Activated T-cell treated with anti-CD3 and anti-CD28 coated beads, Interleukin-2, amount 50 U/mL, for 72 hours (primary cell): ENCODE results near the gene EDARADD. TPM values are rescaled to one million over a fixed set of nuclear protein-coding genes. Genes with fewer than 3 reads are reported as not detected.
A peak's percentile ranks its signal among the peaks of the same experiment; 100 is the strongest.

ENCODE experiments used
- ATAC-seq, 2 donors: fragments of 150-1000 bp; cut with Tn5 transposase; replicated peaks in 1 of 2; 2 replicates each; pipeline ENCODE4 v1.10.0; 2021; ENCODE audit warnings: moderate library complexity in 2 of 2, mild to moderate bottlenecking in 1 of 2
- DNase-seq, 2 donors: peaks; one replicate each; pipeline ENCODE4 v3.0.0; 2021 to 2022; ENCODE audit warnings: mixed read lengths in 1 of 2
- H3K27ac Mint-ChIP-seq: one replicate; pipeline ENCODE4 v1.8.0; 2022; ENCODE audit warnings: mild to moderate bottlenecking, moderate library complexity, mixed read lengths
- H3K27me3 Mint-ChIP-seq: one replicate; pipeline ENCODE4 v1.8.0; 2022; ENCODE audit warnings: low read depth, mixed read lengths
- H3K36me3 Mint-ChIP-seq, 2 donors: one replicate each; pipeline ENCODE4 v1.8.0; 2022; ENCODE audit warnings: mixed read lengths in 2 of 2, mild to moderate bottlenecking in 1 of 2; ENCODE audit not compliant: insufficient read depth in 2 of 2
- H3K4me1 Mint-ChIP-seq: one replicate; pipeline ENCODE4 v1.8.0; 2022; ENCODE audit warnings: low read depth, mixed read lengths
- H3K4me3 Mint-ChIP-seq, 2 donors: one replicate each; pipeline ENCODE4 v1.8.0; 2022; ENCODE audit warnings: mild to moderate bottlenecking in 2 of 2, mixed read lengths in 2 of 2, moderate library complexity in 2 of 2
- H3K9me3 Mint-ChIP-seq, 2 donors: one replicate each; pipeline ENCODE4 v1.8.0; 2022; ENCODE audit warnings: mixed read lengths in 2 of 2
- total RNA-seq, 2 donors: library from RNA; stranded (reverse); gene quantifications; one replicate each; pipeline ENCODE4 v1.2.3, GENCODE V29; 2022

EDARADD gene
- total RNA-seq, 2 donors from 2014 or later: 1.9 to 7.1 TPM

DNA sequence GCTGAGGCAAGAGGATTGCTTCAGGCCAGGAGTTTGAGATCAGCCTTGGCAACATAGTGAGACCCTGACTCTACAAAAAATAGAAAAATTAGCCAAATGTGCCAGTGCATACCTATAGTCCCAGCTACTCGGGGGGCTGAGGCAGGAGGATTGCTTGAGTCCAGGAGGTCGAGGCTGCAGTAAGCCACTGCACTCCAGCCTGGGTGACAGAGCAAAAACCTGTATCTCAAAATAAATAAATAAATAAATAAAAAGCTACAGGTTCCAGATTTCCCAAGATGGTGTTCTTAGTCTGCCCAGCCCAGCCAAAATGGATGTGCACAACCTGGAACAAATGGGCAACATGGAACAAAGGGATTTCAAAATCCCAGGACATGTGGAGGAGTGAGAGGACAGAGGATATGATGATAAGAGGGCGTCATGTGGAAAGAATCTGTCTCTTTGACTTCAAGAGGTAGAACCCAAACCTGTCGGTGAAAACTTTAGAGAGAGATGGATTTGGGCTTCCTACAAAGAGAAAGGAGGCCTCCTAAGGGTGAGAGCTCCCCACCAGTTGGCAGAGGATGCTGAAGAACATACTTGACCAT, 3.2 kb downstream of the EDARADD start:
- DNase-seq: no peak
- peak overlapping the region; percentile 12 to 96 for H3K4me3 Mint-ChIP-seq
- ATAC-seq: no peak
- no peak overlapping the region for H3K27ac Mint-ChIP-seq
- H3K9me3 Mint-ChIP-seq: no peaks in the 10 kb centered on the region
- peaks cover 30% of the 10 kb centered on the region for H3K4me1 Mint-ChIP-seq
- peaks cover 58% of the 10 kb centered on the region for H3K27me3 Mint-ChIP-seq
- H3K36me3 Mint-ChIP-seq: peaks cover 5 to 10% of the 10 kb centered on the region in 2 donors

DNA sequence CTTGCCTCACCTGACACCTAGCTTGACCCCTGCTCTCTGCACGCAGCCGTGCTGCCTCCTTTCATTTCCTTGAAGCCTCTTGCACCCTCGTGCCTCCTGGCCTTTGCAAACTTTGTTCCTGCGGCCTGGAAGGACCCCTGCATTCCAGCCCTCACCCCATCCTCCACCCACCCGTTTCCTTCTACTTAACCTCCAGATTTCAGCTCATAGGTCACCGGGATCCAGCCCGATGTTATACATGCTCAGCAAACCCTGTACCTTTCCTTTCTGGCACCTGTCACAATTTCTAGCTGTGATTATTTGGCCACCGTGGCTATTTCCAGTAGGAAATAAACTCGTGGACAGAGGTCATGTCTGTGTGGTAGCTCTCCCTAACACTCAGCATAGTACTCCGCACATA, 4.5 kb downstream of the EDARADD start:
- Mint-ChIP-seq H3K4me3 (no peak overlapping the region), H3K9me3 (no peaks in the 10 kb centered on the region), H3K36me3 (peaks cover 5 to 10% of the 10 kb centered on the region in 2 donors), H3K27me3 (peaks cover 54% of the 10 kb centered on the region), H3K4me1 (peaks cover 29% of the 10 kb centered on the region), H3K27ac (no peak overlapping the region)
- ATAC-seq (no peak), DNase-seq (no peak)

DNA sequence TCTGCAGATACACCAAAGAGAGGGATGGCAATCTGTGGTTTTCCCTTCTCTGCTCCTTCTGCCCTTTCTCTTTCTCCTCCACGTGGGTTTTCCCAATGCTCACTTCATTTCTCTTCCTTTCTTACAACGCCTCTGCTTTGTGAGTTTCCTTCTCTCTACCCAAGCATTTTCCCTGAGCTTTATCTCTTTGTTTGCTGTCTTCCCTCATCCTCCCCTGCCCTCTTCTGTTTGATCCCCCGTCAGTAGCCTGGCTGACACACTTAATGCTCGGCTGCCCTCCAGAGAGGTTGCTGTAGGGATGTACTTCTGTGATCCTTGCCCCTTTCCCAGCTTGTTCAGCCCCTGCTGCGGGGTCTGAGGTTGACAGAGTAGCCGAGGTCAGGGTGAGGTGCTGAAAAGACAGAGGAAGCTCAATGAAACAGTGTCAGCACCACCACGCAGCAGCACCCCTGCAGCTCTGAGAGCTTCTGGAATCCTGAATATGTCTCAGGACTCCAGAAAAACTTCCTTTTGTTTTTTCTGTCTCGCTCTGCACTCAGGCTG, 6.0 kb downstream of the EDARADD start:
- H3K27me3 Mint-ChIP-seq: peaks cover 39% of the 10 kb centered on the region
- ATAC-seq: no peak
- peaks cover 14% of the 10 kb centered on the region for H3K4me1 Mint-ChIP-seq
- no peak overlapping the region for H3K27ac Mint-ChIP-seq
- no peak for DNase-seq
- peaks cover 5 to 8% of the 10 kb centered on the region in 2 donors for H3K36me3 Mint-ChIP-seq
- no peak overlapping the region for H3K4me3 Mint-ChIP-seq
- no peaks in the 10 kb centered on the region for H3K9me3 Mint-ChIP-seq

DNA sequence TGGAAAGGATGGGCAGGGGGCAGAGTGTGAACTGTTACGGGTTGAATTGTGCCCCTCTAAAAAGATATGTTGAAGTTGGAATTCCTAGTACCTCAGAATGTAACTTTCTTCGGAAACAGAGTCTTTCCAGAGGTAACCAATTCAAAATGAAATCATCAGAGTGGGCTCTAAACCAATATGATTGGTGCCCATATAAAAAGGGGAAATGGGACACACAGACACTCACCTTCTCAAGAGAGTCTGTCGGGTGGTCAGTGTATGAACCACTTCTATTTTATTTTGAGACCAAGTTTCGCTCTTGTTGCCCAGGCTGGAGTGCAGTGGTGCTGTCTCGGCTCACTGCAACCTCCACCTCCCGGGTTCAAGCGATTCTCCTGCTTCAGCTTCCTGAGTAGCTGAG, 7.6 kb downstream of the EDARADD start:
- ATAC-seq: no peak
- H3K27me3 Mint-ChIP-seq: peaks cover 28% of the 10 kb centered on the region
- no peak for DNase-seq
- no peak overlapping the region for H3K4me3 Mint-ChIP-seq
- no peak overlapping the region for H3K27ac Mint-ChIP-seq
- peaks cover 4% of the 10 kb centered on the region for H3K4me1 Mint-ChIP-seq
- no peaks in the 10 kb centered on the region for H3K9me3 Mint-ChIP-seq
- peaks cover 0 to 4% of the 10 kb centered on the region in 2 donors for H3K36me3 Mint-ChIP-seq

DNA sequence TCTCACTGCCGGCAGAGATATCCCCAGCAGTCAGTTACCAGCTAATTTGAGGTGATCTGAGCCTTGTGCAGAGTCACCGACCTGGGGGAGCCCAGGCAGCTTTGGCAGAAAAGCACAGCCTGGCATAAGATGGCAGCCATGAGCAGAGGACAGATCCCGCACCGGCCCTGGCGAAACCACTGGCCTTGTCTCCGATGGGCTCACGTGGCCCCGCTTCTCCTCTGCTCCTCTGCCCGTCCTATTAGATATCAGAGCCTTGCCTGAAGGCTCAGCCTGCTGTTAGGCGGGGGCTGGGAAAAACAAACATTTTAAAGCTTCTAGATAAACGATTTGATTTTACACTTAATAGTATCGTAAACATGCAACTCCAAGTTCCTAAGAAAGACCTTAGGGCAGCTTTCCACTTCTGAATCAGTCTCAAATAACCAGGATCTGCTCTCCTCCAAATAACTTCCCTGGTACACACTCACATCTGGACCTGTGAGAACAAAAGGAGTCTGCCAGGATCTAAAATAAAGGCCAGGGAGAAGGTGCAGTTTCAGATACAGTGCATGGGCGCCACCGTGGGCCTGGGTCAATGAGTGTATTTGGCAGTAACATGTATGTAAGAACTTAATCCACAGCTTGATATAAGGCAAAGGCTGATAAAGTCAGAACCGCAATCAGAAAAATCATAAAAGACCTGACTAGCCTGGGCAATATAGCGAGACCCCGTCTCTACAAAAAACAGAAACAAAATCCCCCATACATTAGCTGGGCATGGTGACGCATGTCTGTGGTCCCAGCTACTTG, 10.0 kb downstream of the EDARADD start:
- H3K9me3 Mint-ChIP-seq: no peaks in the 10 kb centered on the region
- DNase-seq (no peak), ATAC-seq (no peak)
- H3K27ac Mint-ChIP-seq: no peak overlapping the region
- H3K36me3 Mint-ChIP-seq: no peaks in the 10 kb centered on the region
- no peaks in the 10 kb centered on the region for H3K4me1 Mint-ChIP-seq
- H3K27me3 Mint-ChIP-seq: peaks cover 12% of the 10 kb centered on the region
- no peak overlapping the region for H3K4me3 Mint-ChIP-seq

DNA sequence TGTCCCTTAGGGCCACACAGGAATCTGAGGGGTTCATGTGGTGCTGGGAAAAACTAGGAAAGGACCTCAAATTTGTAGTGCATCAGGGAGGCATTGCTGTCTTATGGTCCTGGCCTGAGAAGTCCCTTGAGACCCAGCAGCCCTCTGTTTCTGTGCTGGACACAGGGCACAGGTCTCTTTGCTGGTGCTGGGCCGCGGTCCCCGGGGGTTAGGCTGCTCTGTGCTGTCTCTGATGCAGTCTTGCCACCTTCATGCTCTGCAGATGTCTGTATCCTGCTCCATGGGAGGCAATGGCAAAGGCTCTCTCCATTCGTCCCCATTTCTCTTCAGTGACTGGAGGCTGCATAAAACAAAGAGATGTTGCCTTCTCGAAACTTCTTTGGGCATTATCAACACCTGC, 13.0 kb downstream of the EDARADD start:
- ATAC-seq: no peak
- no peaks in the 10 kb centered on the region for H3K9me3 Mint-ChIP-seq
- no peaks in the 10 kb centered on the region for H3K36me3 Mint-ChIP-seq
- H3K27ac Mint-ChIP-seq: no peak overlapping the region
- no peaks in the 10 kb centered on the region for H3K4me1 Mint-ChIP-seq
- H3K27me3 Mint-ChIP-seq: peaks cover 7% of the 10 kb centered on the region
- no peak for DNase-seq
- H3K4me3 Mint-ChIP-seq: no peak overlapping the region

DNA sequence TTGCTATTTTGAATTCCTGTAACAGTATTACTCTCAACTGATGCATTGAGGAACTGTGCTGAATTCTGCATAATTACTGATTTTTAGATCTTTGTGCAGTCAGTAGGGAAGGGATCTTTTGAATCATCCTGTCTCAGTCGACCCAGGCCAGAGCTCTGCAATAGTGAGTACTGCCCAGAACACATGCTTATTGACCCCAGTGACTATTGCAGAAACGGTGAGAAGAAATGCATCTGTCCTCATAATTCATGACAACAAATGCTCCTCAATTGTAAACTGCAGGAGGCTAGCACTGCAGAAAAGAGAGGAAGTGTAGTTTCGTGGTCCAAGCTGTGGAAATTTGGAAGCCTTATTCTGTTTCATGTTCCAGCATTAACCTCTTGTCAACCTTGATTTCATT, 19.6 kb downstream of the EDARADD start:
- H3K36me3 Mint-ChIP-seq: no peaks in the 10 kb centered on the region
- peaks cover 7% of the 10 kb centered on the region for H3K27me3 Mint-ChIP-seq
- H3K27ac Mint-ChIP-seq: no peak overlapping the region
- no peak for ATAC-seq
- no peak overlapping the region for H3K4me3 Mint-ChIP-seq
- no peak for DNase-seq
- H3K9me3 Mint-ChIP-seq: no peaks in the 10 kb centered on the region
- H3K4me1 Mint-ChIP-seq: peaks cover 9% of the 10 kb centered on the region

DNA sequence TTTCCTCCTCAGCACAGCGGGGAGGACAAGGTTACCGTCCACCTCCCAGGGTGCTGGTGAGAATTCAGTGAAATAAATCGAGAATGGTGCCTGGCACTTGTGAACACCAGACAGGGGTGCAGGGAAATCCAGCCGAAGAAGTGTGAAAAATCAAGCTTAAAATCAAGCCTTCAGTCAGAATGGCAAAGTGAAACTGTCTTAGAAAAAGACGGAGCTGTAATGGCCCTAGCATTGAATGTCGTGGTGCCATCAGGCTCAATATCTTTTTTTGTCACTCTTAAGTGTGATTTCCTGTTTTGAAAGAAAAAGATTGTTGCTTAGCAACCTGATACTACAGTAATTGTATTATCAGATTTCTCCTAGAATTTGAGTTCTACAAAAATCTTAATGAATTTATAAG, 22.1 kb downstream of the EDARADD start:
- H3K4me3 Mint-ChIP-seq: peak overlapping the region; percentile 48 to 79
- H3K27ac Mint-ChIP-seq: peak overlapping the region; percentile 81
- DNase-seq (no peak), ATAC-seq (peak; percentile 51 to 76)
- H3K27me3 Mint-ChIP-seq: peaks cover 7% of the 10 kb centered on the region
- H3K36me3 Mint-ChIP-seq: no peaks in the 10 kb centered on the region
- peaks cover 9% of the 10 kb centered on the region for H3K4me1 Mint-ChIP-seq
- no peaks in the 10 kb centered on the region for H3K9me3 Mint-ChIP-seq

DNA sequence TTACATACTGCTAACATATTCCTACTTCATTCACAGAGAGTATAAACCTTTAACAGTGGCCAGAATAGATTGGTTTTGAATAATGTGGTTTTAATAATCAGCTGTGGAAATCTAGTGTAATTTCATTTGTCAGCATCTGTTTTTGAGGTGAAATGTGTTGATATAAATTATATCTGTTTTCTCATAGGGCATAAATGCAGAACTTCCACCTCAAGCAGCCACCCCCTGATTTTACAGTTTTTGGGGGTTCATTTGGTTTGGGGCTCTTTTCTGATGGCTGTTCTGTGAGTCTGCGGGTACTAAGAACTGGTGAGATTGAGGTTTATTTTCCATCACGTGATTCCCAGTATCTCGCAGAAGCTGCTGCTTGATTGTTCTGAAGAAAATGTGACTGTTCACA, 23.2 kb downstream of the EDARADD start:
- Mint-ChIP-seq H3K9me3 (no peaks in the 10 kb centered on the region), H3K27me3 (peaks cover 4% of the 10 kb centered on the region), H3K4me1 (peaks cover 9% of the 10 kb centered on the region), H3K27ac (no peak overlapping the region), H3K36me3 (no peaks in the 10 kb centered on the region), H3K4me3 (no peak overlapping the region)
- DNase-seq (no peak), ATAC-seq (no peak)

DNA sequence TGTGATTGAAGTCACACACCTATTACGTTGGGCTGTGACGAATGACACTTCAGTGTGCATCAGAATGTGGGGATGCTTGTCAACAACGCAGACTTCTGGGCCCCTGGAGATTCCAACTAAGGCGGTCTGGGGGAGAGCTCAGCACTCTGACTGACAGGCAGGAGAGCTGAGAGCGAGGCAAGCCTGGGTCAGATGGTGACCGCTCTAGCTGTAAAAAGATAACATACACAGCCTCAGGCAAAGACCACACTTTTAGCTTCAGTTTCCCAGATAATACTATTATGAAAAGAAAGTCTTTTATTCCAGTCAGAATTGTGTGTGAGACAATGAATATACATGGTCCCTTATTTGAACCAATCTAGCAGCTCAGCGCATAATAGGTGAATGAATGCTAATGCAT, 25.4 kb downstream of the EDARADD start:
- no peak overlapping the region for H3K27ac Mint-ChIP-seq
- H3K4me1 Mint-ChIP-seq: peaks cover 9% of the 10 kb centered on the region
- H3K9me3 Mint-ChIP-seq: no peaks in the 10 kb centered on the region
- ATAC-seq (no peak), DNase-seq (no peak)
- no peaks in the 10 kb centered on the region for H3K36me3 Mint-ChIP-seq
- no peak overlapping the region for H3K4me3 Mint-ChIP-seq
- H3K27me3 Mint-ChIP-seq: no peaks in the 10 kb centered on the region

DNA sequence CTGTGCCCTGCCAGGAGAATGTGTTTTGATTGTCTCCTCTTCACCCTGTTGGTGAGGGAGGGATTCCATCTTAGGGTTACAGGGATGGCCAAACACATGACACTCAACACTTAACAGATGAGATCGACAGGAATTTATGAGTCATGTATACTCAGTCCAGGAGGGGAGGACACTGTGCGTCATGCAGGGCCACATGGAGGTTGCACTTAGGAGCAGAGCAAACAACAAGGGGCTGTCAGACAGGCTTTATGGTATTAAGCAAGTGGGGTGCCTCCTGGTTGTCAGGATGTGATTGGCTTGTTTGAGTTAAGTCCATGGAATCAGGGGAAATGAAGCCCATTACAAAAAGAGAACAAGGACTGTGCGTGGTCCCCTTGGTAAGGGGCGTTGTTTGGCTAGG, 26.9 kb downstream of the EDARADD start:
- no peaks in the 10 kb centered on the region for H3K9me3 Mint-ChIP-seq
- ATAC-seq: peak; percentile 55 to 72
- no peak overlapping the region for H3K4me3 Mint-ChIP-seq
- peaks cover 15% of the 10 kb centered on the region for H3K4me1 Mint-ChIP-seq
- H3K36me3 Mint-ChIP-seq: no peaks in the 10 kb centered on the region
- peak; percentile 4 to 5 for DNase-seq
- H3K27me3 Mint-ChIP-seq: no peaks in the 10 kb centered on the region
- H3K27ac Mint-ChIP-seq: no peak overlapping the region

DNA sequence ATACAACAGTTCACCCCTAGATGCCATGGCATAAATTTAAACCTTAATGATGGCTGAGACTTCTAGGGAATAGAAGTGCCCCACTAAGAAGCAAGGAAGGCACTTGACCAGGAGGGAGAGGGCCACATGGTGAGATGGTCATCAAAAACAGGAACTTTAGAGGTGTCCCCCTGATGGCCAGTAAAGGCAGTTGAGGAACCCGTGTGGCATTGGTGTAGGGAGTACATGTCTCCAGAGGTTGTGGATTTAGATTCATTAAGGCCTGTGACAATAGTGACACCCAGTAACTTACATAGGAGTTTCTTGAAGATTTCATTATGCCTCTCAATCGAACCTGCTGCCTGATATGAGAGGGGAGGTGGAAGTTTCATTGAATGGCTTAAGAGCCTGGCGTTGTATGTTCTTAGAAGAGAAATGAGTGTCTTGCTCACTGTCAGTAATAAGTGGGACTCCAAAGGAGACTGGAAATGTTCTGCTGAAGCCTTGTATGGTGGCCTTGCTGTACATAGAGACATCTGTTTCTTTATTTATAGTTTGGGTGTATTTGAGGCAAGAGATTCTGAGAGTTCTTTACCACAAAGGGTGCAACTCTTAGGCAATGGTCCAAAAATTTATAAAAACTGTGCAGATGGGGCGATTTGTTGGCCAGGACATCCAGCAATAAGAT, 27.9 kb downstream of the EDARADD start:
- H3K9me3 Mint-ChIP-seq: no peaks in the 10 kb centered on the region
- peaks cover 9% of the 10 kb centered on the region for H3K4me1 Mint-ChIP-seq
- H3K4me3 Mint-ChIP-seq: no peak overlapping the region
- no peak for DNase-seq
- H3K27me3 Mint-ChIP-seq: no peaks in the 10 kb centered on the region
- no peak overlapping the region for H3K27ac Mint-ChIP-seq
- no peak for ATAC-seq
- H3K36me3 Mint-ChIP-seq: no peaks in the 10 kb centered on the region

DNA sequence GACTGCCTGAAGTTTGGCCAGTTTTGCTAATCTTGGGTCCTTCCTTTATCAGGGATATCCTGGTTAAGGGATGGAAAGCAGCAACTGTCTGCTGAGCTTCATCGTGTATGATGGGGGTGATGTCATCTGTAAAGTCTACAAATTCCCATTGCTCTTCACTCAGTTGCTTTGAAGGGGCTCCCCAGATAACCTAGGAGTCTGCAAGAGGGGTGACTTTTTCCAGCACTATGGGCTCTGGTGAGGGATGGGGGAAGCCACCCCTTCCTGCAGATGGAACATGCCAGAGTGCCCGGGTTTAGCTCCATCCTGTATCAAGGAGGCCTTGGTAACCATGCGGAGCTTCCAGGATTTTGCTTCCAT, 28.4 kb downstream of the EDARADD start:
- no peak overlapping the region for H3K27ac Mint-ChIP-seq
- H3K27me3 Mint-ChIP-seq: no peaks in the 10 kb centered on the region
- no peaks in the 10 kb centered on the region for H3K9me3 Mint-ChIP-seq
- ATAC-seq: no peak
- H3K36me3 Mint-ChIP-seq: no peaks in the 10 kb centered on the region
- H3K4me1 Mint-ChIP-seq: peaks cover 9% of the 10 kb centered on the region
- H3K4me3 Mint-ChIP-seq: no peak overlapping the region
- DNase-seq: no peak
